ENCODE results near the gene SLC12A8.

SLC12A8 gene

GRCh38 chr3:125055913-125056745, 156.4 kb downstream of the SLC12A8 start, which contains the start of gene HEG1:
TSS of gene HEG1 (minus strand) at chr3:125055997. CDS start at chr3:125055890, 107 bp downstream.
- peak; percentile 49 to 55 for DNase-seq (ENCODE audit: low read depth in 1 of 2, low spot score in 1 of 2)

GRCh38 chr3:125055331-125055912, 157.1 kb downstream of the SLC12A8 start:
- no peak for DNase-seq (ENCODE audit: low read depth in 1 of 2, low spot score in 1 of 2)

GRCh38 chr3:125054449-125055329, 157.9 kb downstream of the SLC12A8 start:
- no peak for DNase-seq (ENCODE audit: low read depth in 1 of 2, low spot score in 1 of 2)

- no peak for DNase-seq (ENCODE audit: low read depth in 1 of 2, low spot score in 1 of 2)
Measured at GRCh38 chr3:125054062-125054448, 158.5 kb downstream of the SLC12A8 start.

- DNase-seq (ENCODE audit: low read depth in 1 of 2, low spot score in 1 of 2) = no peak
Measured at GRCh38 chr3:125053304-125053699, 159.2 kb downstream of the SLC12A8 start.

- no peak for DNase-seq (ENCODE audit: low read depth in 1 of 2, low spot score in 1 of 2)
Measured at GRCh38 chr3:125052624-125053303, 159.8 kb downstream of the SLC12A8 start.

GRCh38 chr3:125051715-125052581, 160.6 kb downstream of the SLC12A8 start:
- peak; percentile 26 to 67 for DNase-seq (ENCODE audit: low read depth in 1 of 2, low spot score in 1 of 2)

- DNase-seq (ENCODE audit: low read depth in 1 of 2, low spot score in 1 of 2) = no peak
Measured at GRCh38 chr3:125051205-125051604, 161.3 kb downstream of the SLC12A8 start.

GRCh38 chr3:125050488-125051090, 162.0 kb downstream of the SLC12A8 start:
- no peak for DNase-seq (ENCODE audit: low read depth in 1 of 2, low spot score in 1 of 2)

- no peak for DNase-seq (ENCODE audit: low read depth in 1 of 2, low spot score in 1 of 2)
Measured at GRCh38 chr3:125048282-125048681, 164.3 kb downstream of the SLC12A8 start.

- DNase-seq (ENCODE audit: low read depth in 1 of 2, low spot score in 1 of 2) = no peak
Measured at GRCh38 chr3:125045965-125046364, 166.6 kb downstream of the SLC12A8 start.

GRCh38 chr3:125045194-125045593, 167.4 kb downstream of the SLC12A8 start:
- no peak for DNase-seq (ENCODE audit: low read depth in 1 of 2, low spot score in 1 of 2)

- DNase-seq (ENCODE audit: low read depth in 1 of 2, low spot score in 1 of 2) = no peak
Measured at GRCh38 chr3:125043599-125044151, 168.9 kb downstream of the SLC12A8 start.

GRCh38 chr3:125042725-125043406, 169.7 kb downstream of the SLC12A8 start:
- DNase-seq (ENCODE audit: low read depth in 1 of 2, low spot score in 1 of 2) = no peak

GRCh38 chr3:125039131-125040100, 173.1 kb downstream of the SLC12A8 start:
- no peak for DNase-seq (ENCODE audit: low read depth in 1 of 2, low spot score in 1 of 2)

GRCh38 chr3:125037498-125038150, 174.9 kb downstream of the SLC12A8 start:
- DNase-seq (ENCODE audit: low read depth in 1 of 2, low spot score in 1 of 2) = no peak

GRCh38 chr3:125035217-125035616, 177.3 kb downstream of the SLC12A8 start:
- DNase-seq (ENCODE audit: low read depth in 1 of 2, low spot score in 1 of 2) = no peak
